ENCODE measurements around the gene PDE6D.
"Not testable (repeated sequence)": the region's sequence is repeated elsewhere in the genome, so short reads cannot be mapped to it uniquely, and the experiment has no call there.

PDE6D gene

GRCh38 chr2:231714639-231715498, 66.2 kb downstream of the PDE6D start:
- H3K9me3 ChIP-seq = no peaks in the 10 kb centered on the region
- TF ChIP-seq CTCF (IDR thresholded peaks at IDR 0.05) = peak; percentile 82
- no peaks in the 10 kb centered on the region for H3K36me3 ChIP-seq
- no peak overlapping the region for H3K27ac ChIP-seq
- H3K4me3 ChIP-seq (ENCODE audit: low read depth in 1 of 2, low read length in 1 of 2) = no peak overlapping the region
- H3K4me1 ChIP-seq (ENCODE audit: control insufficient read depth in 1 of 2, insufficient read depth in 1 of 2, low read depth in 1 of 2, low read length in 1 of 2) = peaks cover 28 to 46% of the 10 kb centered on the region in 2 experiments
- H3K27me3 ChIP-seq = no peaks in the 10 kb centered on the region

- Histone ChIP-seq H3K27ac (peak overlapping the region; percentile 58), H3K4me1 (ENCODE audit: control insufficient read depth in 1 of 2, insufficient read depth in 1 of 2, low read depth in 1 of 2, low read length in 1 of 2) (peaks cover 35 to 48% of the 10 kb centered on the region in 2 experiments), H3K27me3 (no peaks in the 10 kb centered on the region), H3K9me3 (no peaks in the 10 kb centered on the region), H3K36me3 (no peaks in the 10 kb centered on the region), H3K4me3 (ENCODE audit: low read depth in 1 of 2, low read length in 1 of 2) (no peak overlapping the region)
- peak; percentile 92 for TF ChIP-seq CTCF (IDR thresholded peaks at IDR 0.05)
Measured at GRCh38 chr2:231713730-231714638, 67.1 kb downstream of the PDE6D start.

- H3K9me3 ChIP-seq; H3K36me3 ChIP-seq; H3K27me3 ChIP-seq; H3K4me3 ChIP-seq (ENCODE audit: low read depth in 1 of 2, low read length in 1 of 2): not testable (repeated sequence)
- H3K27ac ChIP-seq = peak overlapping the region; percentile 58
- peaks cover 39 to 48% of the 10 kb centered on the region in 2 experiments for H3K4me1 ChIP-seq (ENCODE audit: control insufficient read depth in 1 of 2, insufficient read depth in 1 of 2, low read depth in 1 of 2, low read length in 1 of 2)
Measured at GRCh38 chr2:231713406-231713729, 67.7 kb downstream of the PDE6D start.

GRCh38 chr2:231712451-231713021, 68.5 kb downstream of the PDE6D start:
- peak overlapping the region; percentile 81 to 96 for H3K4me3 ChIP-seq (ENCODE audit: low read depth in 1 of 2, low read length in 1 of 2)
- H3K9me3 ChIP-seq, H3K27me3 ChIP-seq, H3K36me3 ChIP-seq: not testable (repeated sequence)
- peaks cover 39 to 46% of the 10 kb centered on the region in 2 experiments for H3K4me1 ChIP-seq (ENCODE audit: control insufficient read depth in 1 of 2, insufficient read depth in 1 of 2, low read depth in 1 of 2, low read length in 1 of 2)
- H3K27ac ChIP-seq = peak overlapping the region; percentile 97

GRCh38 chr2:231711677-231712450, 69.2 kb downstream of the PDE6D start:
- Histone ChIP-seq H3K4me1 (ENCODE audit: control insufficient read depth in 1 of 2, insufficient read depth in 1 of 2, low read depth in 1 of 2, low read length in 1 of 2) (peaks cover 39 to 45% of the 10 kb centered on the region in 2 experiments), H3K4me3 (ENCODE audit: low read depth in 1 of 2, low read length in 1 of 2) (peak overlapping the region; percentile 81 to 96), H3K9me3 (no peaks in the 10 kb centered on the region), H3K27me3 (no peaks in the 10 kb centered on the region), H3K36me3 (no peaks in the 10 kb centered on the region), H3K27ac (peak overlapping the region; percentile 97)
- no peak for TF ChIP-seq CTCF (IDR thresholded peaks at IDR 0.05)

Data from neutrophil (primary cell).